ENCODE results near the gene MRPL41.
"Not testable (repeated sequence)": the region's sequence is repeated elsewhere in the genome, so short reads cannot be mapped to it uniquely, and the experiment has no call there.

DNA sequence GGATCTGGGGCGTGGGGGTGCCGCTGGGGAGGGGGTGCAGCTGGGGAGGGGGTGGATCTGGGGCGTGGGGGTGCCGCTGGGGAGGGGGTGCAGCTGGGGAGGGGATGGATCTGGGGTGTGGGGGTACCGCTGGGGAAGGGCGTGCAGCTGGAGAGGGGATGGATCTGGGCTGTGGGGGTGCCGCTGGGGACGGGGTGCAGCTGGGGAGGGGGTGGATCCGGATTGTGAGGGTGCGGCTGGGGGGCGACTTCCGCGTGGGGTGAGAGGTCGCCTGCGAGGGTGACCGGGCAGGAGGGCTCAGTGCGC, 768 bp upstream of the MRPL41 start:
- TF ChIP-seq, protein P1, sequence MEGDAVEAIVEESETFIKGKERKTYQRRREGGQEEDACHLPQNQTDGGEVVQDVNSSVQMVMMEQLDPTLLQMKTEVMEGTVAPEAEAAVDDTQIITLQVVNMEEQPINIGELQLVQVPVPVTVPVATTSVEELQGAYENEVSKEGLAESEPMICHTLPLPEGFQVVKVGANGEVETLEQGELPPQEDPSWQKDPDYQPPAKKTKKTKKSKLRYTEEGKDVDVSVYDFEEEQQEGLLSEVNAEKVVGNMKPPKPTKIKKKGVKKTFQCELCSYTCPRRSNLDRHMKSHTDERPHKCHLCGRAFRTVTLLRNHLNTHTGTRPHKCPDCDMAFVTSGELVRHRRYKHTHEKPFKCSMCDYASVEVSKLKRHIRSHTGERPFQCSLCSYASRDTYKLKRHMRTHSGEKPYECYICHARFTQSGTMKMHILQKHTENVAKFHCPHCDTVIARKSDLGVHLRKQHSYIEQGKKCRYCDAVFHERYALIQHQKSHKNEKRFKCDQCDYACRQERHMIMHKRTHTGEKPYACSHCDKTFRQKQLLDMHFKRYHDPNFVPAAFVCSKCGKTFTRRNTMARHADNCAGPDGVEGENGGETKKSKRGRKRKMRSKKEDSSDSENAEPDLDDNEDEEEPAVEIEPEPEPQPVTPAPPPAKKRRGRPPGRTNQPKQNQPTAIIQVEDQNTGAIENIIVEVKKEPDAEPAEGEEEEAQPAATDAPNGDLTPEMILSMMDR (IDR thresholded peaks at IDR 0.05; ENCODE audit: low read depth, low read length), result not testable (repeated sequence)
- not testable (repeated sequence) for TF ChIP-seq EZH2phosphoT487 (IDR thresholded peaks at IDR 0.05; ENCODE audit: low read depth)
